Amniotic epithelial cell (primary cell): ENCODE measurements around the gene SSNA1.

Experiments
- DNase-seq: peaks from one replicate; pipeline ENCODE4 v3.0.0-alpha.2; 2010; ENCODE audit warnings: low read depth

SSNA1 gene

GRCh38 chr9:137201205-137201868, 12.9 kb downstream of the SSNA1 start:
- DNase-seq: no peak

GRCh38 chr9:137202966-137203365, 14.5 kb downstream of the SSNA1 start:
- no peak for DNase-seq

- no peak for DNase-seq
Observed at GRCh38 chr9:137204731-137205125, 16.3 kb downstream of the SSNA1 start.

GRCh38 chr9:137205126-137206069, 16.9 kb downstream of the SSNA1 start, which contains the start of the genes NDOR1 and TMEM203:
Gene NDOR1, plus strand, starts transcription at chr9:137205700. Its CDS starts 78 bp downstream, at chr9:137205778.
Gene TMEM203, minus strand, starts transcription at chr9:137205648. Its CDS starts 234 bp downstream, at chr9:137205414.
- DNase-seq: peak; percentile 67

GRCh38 chr9:137206602-137207001, 18.1 kb downstream of the SSNA1 start:
- DNase-seq: no peak

GRCh38 chr9:137211532-137211931, 23.1 kb downstream of the SSNA1 start:
- DNase-seq: no peak

- DNase-seq: no peak
Observed at GRCh38 chr9:137212520-137212919, 24.0 kb downstream of the SSNA1 start.

- no peak for DNase-seq
Observed at GRCh38 chr9:137213160-137214060, 24.9 kb downstream of the SSNA1 start.

- DNase-seq: no peak
Observed at GRCh38 chr9:137214620-137215019, 26.1 kb downstream of the SSNA1 start.

GRCh38 chr9:137215196-137215986, 26.9 kb downstream of the SSNA1 start:
- DNase-seq: no peak

GRCh38 chr9:137216188-137216965, 27.9 kb downstream of the SSNA1 start:
- DNase-seq: no peak

- peak; percentile 53 for DNase-seq
Observed at GRCh38 chr9:137217276-137218211, 29.1 kb downstream of the SSNA1 start.

GRCh38 chr9:137218212-137218753, 29.8 kb downstream of the SSNA1 start:
- no peak for DNase-seq

- peak; percentile 78 for DNase-seq
Observed at GRCh38 chr9:137218754-137219271, 30.3 kb downstream of the SSNA1 start.

- no peak for DNase-seq
Observed at GRCh38 chr9:137219757-137220316, 31.4 kb downstream of the SSNA1 start.

GRCh38 chr9:137220317-137221094, 32.0 kb downstream of the SSNA1 start:
- DNase-seq: no peak

- no peak for DNase-seq
Observed at GRCh38 chr9:137221095-137221505, 32.6 kb downstream of the SSNA1 start.
